ENCODE measurements around the gene PEPD. TPM values are rescaled to one million over a fixed set of nuclear protein-coding genes. Genes with fewer than 3 reads are reported as not detected.

Gene PEPD
- total RNA-seq, 1 experiment from 2014 or later, result 40.5 TPM

- peaks cover 14% of the 10 kb centered on the region; the same call in 1 of the 2 replicates for H3K27me3 ChIP-seq (ENCODE audit: insufficient read depth, low read length)
- CTCF ChIA-PET, result interaction anchor here (1.2 kb wide), 1 partner anchor 109 kb away, joined by 3 read pairs; no protein-coding TSS in a partner anchor
- ATAC-seq (no peak), DNase-seq (ENCODE audit: low read depth, low spot score) (no peak)
- H2AFZ ChIP-seq (ENCODE audit: low read depth, low read length, poor library complexity, severe bottlenecking), result no peak overlapping the region
- POLR2A ChIA-PET, result no interaction called here
- H4K20me1 ChIP-seq (ENCODE audit: insufficient read depth), result no peaks in the 10 kb centered on the region
- intact Hi-C loops (cut with micrococcal nuclease), result no loop called here
- no peaks in the 10 kb centered on the region for H3K4me1 ChIP-seq (ENCODE audit: control insufficient read depth in 1 of 2, insufficient read depth in 2 of 2, low read length in 2 of 2)
- BruUV-seq (replicated peaks), result no TSS peak
- H3K9me2 ChIP-seq (ENCODE audit: insufficient read depth), result no peaks in the 10 kb centered on the region
- no peak overlapping the region for H3K27ac ChIP-seq (ENCODE audit: low read depth, low read length)
- H3K79me2 ChIP-seq (ENCODE audit: insufficient read depth, low read length), result no peaks in the 10 kb centered on the region
- no peak overlapping the region for H3K9ac ChIP-seq (ENCODE audit: low read length)
- TF ChIP-seq EGR1 (IDR thresholded peaks at IDR 0.05; ENCODE audit: low read depth) (no peak), EZH2 (IDR thresholded peaks at IDR 0.05) (no peak), ELF1 (IDR thresholded peaks at IDR 0.05; ENCODE audit: borderline replicate concordance, low read depth) (no peak), EZH2phosphoT487 (IDR thresholded peaks at IDR 0.05; ENCODE audit: borderline replicate concordance) (no peak), POLR2A (IDR thresholded peaks at IDR 0.05; ENCODE audit: borderline replicate concordance, extremely low read depth, insufficient read depth, insufficient read length) (no peak), JUND (IDR thresholded peaks at IDR 0.05) (no peak), ZBTB33 (IDR thresholded peaks at IDR 0.05; ENCODE audit: extremely low read depth, insufficient replicate concordance, low read length) (no peak), ATF3 (IDR thresholded peaks at IDR 0.05) (no peak), YY1 (IDR thresholded peaks at IDR 0.05; ENCODE audit: extremely low read depth, insufficient replicate concordance, low read depth, low read length) (no peak), CEBPB (IDR thresholded peaks at IDR 0.05; ENCODE audit: low read depth) (no peak), MAX (IDR thresholded peaks at IDR 0.05) (no peak), TCF7L2 (IDR thresholded peaks at IDR 0.05; ENCODE audit: borderline replicate concordance, extremely low read depth, insufficient read depth, insufficient read length) (no peak), ZFX (IDR thresholded peaks at IDR 0.05) (no peak), CTCF (IDR thresholded peaks at IDR 0.05 in 2 of 3, conservative IDR thresholded peaks at IDR 0.05 in 1 of 3; ENCODE audit: borderline replicate concordance in 1 of 3, insufficient read depth in 1 of 3, low read depth in 2 of 3, low read length in 2 of 3) (no peak), FOSL1 (IDR thresholded peaks at IDR 0.05; ENCODE audit: low read depth) (no peak), ZNF274 (IDR thresholded peaks at IDR 0.05; ENCODE audit: low read depth, low read length) (no peak), CBX3 (IDR thresholded peaks at IDR 0.05; ENCODE audit: low read depth) (no peak), POLR2AphosphoS5 (IDR thresholded peaks at IDR 0.05; ENCODE audit: low read depth, low read length) (no peak), SRF (IDR thresholded peaks at IDR 0.05; ENCODE audit: low read depth) (no peak), SP1 (IDR thresholded peaks at IDR 0.05; ENCODE audit: low read depth) (no peak)
- H3K9me3 ChIP-seq (ENCODE audit: control insufficient read depth in 1 of 2, insufficient read depth in 1 of 2, low read depth in 1 of 2, low read length in 2 of 2), result no peaks in the 10 kb centered on the region
- H3K36me3 ChIP-seq (ENCODE audit: control insufficient read depth in 1 of 2, insufficient read depth in 2 of 2, low read length in 2 of 2), result no peaks in the 10 kb centered on the region
- RAD21 ChIA-PET (ENCODE audit: low non-redundant PET in 1 of 2, low total read pairs in 2 of 2, uncharacterized antibody in 2 of 2, unreplicated experiment in 2 of 2), result no interaction called here
- no peak overlapping the region for H3K4me3 ChIP-seq (replicated peaks in 1 of 2; ENCODE audit: low read depth in 1 of 2, low read length in 2 of 2)
- no peak overlapping the region for H3K4me2 ChIP-seq (ENCODE audit: low read length)
Observed at GRCh38 chr19:33529094-33529676, 7.6 kb upstream of the PEPD start.

All from HCT116 (cell line).